A673 (cell line): ENCODE results near the gene ETV3L. TPM values are rescaled to one million over a fixed set of nuclear protein-coding genes. Genes with fewer than 3 reads are reported as not detected.
"Not testable (repeated sequence)": the region's sequence is repeated elsewhere in the genome, so short reads cannot be mapped to it uniquely, and the experiment has no call there.

ENCODE experiments used
- BruUV-seq: library from RNA; stranded (reverse); fragments of 400-500 nt; replicated peaks from 2 replicates; lab custom pipeline; 2021; lab: Mats Ljungman, UMichigan
- CTCF ChIA-PET: fragments of 300-600 bp; sonication (Branson Sonifier 250); formaldehyde crosslinking; loops from one replicate; lab custom pipeline; 2022; ENCODE audit warnings: antibody characterized with exemption; lab: Charles Lee
- POLR2A ChIA-PET: fragments of 300-600 bp; sonication (Branson Sonifier 250); formaldehyde crosslinking; loops from one replicate; lab custom pipeline; 2022; ENCODE audit warnings: antibody characterized with exemption; ENCODE audit not compliant: low non-redundant PET; lab: Charles Lee
- DNase-seq: peaks from one replicate; pipeline ENCODE4 v3.0.0-alpha.2; 2015; ENCODE audit warnings: low spot score
- H3K27ac ChIP-seq: fragments of 200-600 bp; sonication (generic); 2 replicates; pipeline ENCODE4 v1.5.1; 2016; ENCODE audit warnings: mixed run types, low read depth, mild to moderate bottlenecking, mixed read lengths, antibody characterized with exemption, low read length; ENCODE audit not compliant: poor library complexity, severe bottlenecking
- H3K27me3 ChIP-seq: fragments of 200-600 bp; sonication (generic); replicated peaks from 2 replicates; pipeline ENCODE4 v1.6.1; 2017; ENCODE audit warnings: mixed run types, low read depth, mild to moderate bottlenecking, mixed read lengths, antibody characterized with exemption, low read length; ENCODE audit not compliant: insufficient read depth, poor library complexity
- H3K36me3 ChIP-seq: fragments of 200-600 bp; sonication (generic); 2 replicates; pipeline ENCODE4 v1.6.1; 2016; ENCODE audit warnings: mixed run types, mild to moderate bottlenecking, mixed read lengths, antibody characterized with exemption, low read length; ENCODE audit not compliant: insufficient read depth, poor library complexity, severe bottlenecking
- H3K4me1 ChIP-seq: fragments of 200-600 bp; sonication (generic); 2 replicates; pipeline ENCODE4 v1.6.1; 2017; ENCODE audit warnings: mixed run types, mild to moderate bottlenecking, mixed read lengths, antibody characterized with exemption, low read length; ENCODE audit not compliant: insufficient read depth, poor library complexity, severe bottlenecking
- H3K4me3 ChIP-seq: fragments of 200-600 bp; sonication (generic); 2 replicates; pipeline ENCODE4 v1.5.1; 2016; ENCODE audit warnings: low read depth, mixed run types, mild to moderate bottlenecking, mixed read lengths, low read length; ENCODE audit not compliant: poor library complexity, severe bottlenecking
- H3K9me3 ChIP-seq: fragments of 200-600 bp; sonication (generic); 2 replicates; pipeline ENCODE4 v1.6.1; 2016; ENCODE audit warnings: mixed run types, low read depth, mild to moderate bottlenecking, mixed read lengths, antibody characterized with exemption, low read length; ENCODE audit not compliant: poor library complexity, severe bottlenecking
- EZH2 ChIP-seq: fragments of 200-600 bp; sonication (generic); IDR thresholded peaks from 2 replicates; pipeline ENCODE4 v1.6.1; 2017; ENCODE audit warnings: borderline replicate concordance, low read depth, mild to moderate bottlenecking, mixed read lengths, antibody characterized with exemption, low read length; ENCODE audit not compliant: poor library complexity, severe bottlenecking
- intact Hi-C: fragments of 100-400 bp; cut with micrococcal nuclease; formaldehyde crosslinking; loops from one replicate; pipeline ENCODE4 v1.10.0; 2022; ENCODE audit not compliant: unreplicated experiment
- total RNA-seq: library from RNA; stranded (reverse); gene quantifications from 2 replicates; pipeline ENCODE4 v1.2.3, GENCODE V29; 2021
- TF ChIP-seq, protein P1 (sequence below): fragments of 300-800, 200-600 bp; sonication (generic); conservative IDR thresholded peaks from 2 replicates; pipeline ENCODE4 v1.5.1; 2017; ENCODE audit warnings: low read depth, mild to moderate bottlenecking, antibody characterized with exemption, low read length, moderate library complexity, mixed read lengths

ETV3L gene
- total RNA-seq, 1 experiment from 2014 or later: not detected

DNA sequence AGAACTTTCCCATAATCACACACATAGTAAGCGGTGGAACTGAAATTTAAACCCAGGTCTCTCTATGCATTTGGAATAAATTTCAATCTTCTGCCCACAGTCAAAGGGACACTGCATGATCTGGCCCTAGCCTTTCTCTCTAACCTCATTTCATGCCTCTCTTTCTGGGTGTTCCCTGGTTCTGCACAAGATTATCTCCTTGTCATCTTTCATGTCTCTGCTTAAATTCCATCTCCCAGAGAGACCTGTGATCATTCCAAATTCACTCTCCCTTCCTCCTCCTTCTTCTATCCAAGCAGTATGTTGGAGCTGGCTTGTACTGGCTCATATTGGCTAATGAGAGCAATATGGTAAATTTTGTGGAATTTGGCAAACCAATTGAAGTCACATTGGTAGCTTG, 22.2 kb downstream of the ETV3L start:
- H3K36me3 ChIP-seq: no peaks in the 10 kb centered on the region
- TF ChIP-seq EZH2: no peak
- TF ChIP-seq, protein P1, sequence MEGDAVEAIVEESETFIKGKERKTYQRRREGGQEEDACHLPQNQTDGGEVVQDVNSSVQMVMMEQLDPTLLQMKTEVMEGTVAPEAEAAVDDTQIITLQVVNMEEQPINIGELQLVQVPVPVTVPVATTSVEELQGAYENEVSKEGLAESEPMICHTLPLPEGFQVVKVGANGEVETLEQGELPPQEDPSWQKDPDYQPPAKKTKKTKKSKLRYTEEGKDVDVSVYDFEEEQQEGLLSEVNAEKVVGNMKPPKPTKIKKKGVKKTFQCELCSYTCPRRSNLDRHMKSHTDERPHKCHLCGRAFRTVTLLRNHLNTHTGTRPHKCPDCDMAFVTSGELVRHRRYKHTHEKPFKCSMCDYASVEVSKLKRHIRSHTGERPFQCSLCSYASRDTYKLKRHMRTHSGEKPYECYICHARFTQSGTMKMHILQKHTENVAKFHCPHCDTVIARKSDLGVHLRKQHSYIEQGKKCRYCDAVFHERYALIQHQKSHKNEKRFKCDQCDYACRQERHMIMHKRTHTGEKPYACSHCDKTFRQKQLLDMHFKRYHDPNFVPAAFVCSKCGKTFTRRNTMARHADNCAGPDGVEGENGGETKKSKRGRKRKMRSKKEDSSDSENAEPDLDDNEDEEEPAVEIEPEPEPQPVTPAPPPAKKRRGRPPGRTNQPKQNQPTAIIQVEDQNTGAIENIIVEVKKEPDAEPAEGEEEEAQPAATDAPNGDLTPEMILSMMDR: no peak
- no peak for DNase-seq
- H3K9me3 ChIP-seq: no peaks in the 10 kb centered on the region
- CTCF ChIA-PET: interaction anchor here (0.5 kb wide), 1 partner anchor 1987 kb away, joined by 3 read pairs; no protein-coding TSS in a partner anchor
- no peak overlapping the region for H3K4me3 ChIP-seq
- BruUV-seq: no TSS peak
- POLR2A ChIA-PET: no interaction called here
- intact Hi-C loops: no loop called here
- H3K27ac ChIP-seq: no peak overlapping the region
- H3K27me3 ChIP-seq: no peaks in the 10 kb centered on the region
- no peaks in the 10 kb centered on the region for H3K4me1 ChIP-seq

DNA sequence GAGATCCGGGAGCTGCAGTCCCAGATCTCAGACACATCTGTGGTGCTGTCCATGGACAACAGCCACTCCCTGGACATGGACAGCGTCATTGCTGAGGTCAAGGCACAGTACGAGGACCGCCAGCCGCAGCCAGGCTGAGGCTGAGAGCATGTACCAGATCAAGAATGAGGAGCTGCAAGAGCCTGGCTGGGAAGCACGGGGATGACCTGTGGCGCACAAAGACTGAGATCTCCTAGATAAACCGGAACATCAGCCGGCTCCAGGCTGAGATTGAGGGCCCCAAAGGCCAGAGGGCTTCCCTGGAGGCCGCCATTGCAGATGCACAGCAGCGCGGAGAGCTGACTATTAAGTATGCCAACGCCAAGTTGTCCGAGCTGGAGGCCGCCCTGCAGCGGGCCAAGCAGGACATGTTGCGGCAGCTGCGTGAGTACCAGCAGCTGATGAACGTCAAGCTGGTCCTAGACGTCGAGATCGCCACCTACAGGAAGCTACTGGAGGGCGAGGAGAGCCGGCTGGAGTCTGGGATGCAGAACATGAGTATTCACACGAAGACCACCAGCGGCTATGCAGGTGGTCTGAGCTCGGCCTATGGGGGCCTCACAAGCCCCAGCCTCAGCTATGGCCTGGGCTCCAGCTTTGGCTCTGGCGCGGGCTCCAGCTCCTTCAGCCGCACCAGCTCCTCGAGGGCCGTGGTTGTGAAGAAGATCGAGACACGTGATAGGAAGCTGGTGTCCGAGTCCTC, 25.5 kb downstream of the ETV3L start:
- intact Hi-C loops: loop anchor here (5.0 kb wide), 1 partner anchor 162 kb away; no protein-coding TSS in a partner anchor
- Histone ChIP-seq H3K36me3 (no peaks in the 10 kb centered on the region), H3K4me1 (peaks cover 10% of the 10 kb centered on the region), H3K27ac (no peak overlapping the region), H3K9me3 (no peaks in the 10 kb centered on the region), H3K27me3 (no peaks in the 10 kb centered on the region), H3K4me3 (no peak overlapping the region)
- BruUV-seq: no TSS peak
- TF ChIP-seq, protein P1: peak; percentile 80
- no peak for TF ChIP-seq EZH2
- peak; percentile 76 for DNase-seq
- CTCF ChIA-PET: interaction anchor here (0.5 to 1.1 kb wide), 4 partner anchors 16 to 388 kb away, joined by 3 to 5 read pairs (median 3); no protein-coding TSS in a partner anchor
- POLR2A ChIA-PET: no interaction called here

DNA sequence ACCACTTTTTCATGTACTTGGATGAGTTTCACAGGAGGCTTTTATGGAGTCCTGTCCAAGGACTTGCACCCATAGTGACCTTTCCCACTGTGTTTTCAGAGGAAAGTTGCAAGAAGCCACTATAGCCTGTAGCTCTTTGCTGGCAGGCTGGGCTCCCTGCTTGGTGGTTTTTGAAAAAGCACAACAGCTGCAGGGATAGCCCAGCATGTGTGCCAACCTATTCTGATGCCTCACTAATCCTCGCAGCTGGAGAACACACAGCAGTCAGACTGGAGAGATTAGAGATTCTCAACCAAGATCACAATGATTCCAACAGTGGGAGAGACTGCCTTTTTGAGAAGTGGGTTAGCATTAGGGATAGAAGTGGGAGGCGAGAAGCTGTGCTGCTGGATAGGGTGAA, 30.0 kb downstream of the ETV3L start:
- no peaks in the 10 kb centered on the region for H3K27me3 ChIP-seq
- ChIA-PET CTCF (interaction anchor here (1.5 kb wide), 1 partner anchor 21 kb away, joined by 8 read pairs; no protein-coding TSS in a partner anchor), POLR2A (no interaction called here)
- intact Hi-C loops: no loop called here
- no peaks in the 10 kb centered on the region for H3K36me3 ChIP-seq
- TF ChIP-seq EZH2: no peak
- TF ChIP-seq, protein P1: no peak
- BruUV-seq: no TSS peak
- peak; percentile 93 for DNase-seq
- H3K27ac ChIP-seq: no peak overlapping the region
- H3K4me3 ChIP-seq: no peak overlapping the region
- no peaks in the 10 kb centered on the region for H3K9me3 ChIP-seq
- H3K4me1 ChIP-seq: peaks cover 10% of the 10 kb centered on the region

DNA sequence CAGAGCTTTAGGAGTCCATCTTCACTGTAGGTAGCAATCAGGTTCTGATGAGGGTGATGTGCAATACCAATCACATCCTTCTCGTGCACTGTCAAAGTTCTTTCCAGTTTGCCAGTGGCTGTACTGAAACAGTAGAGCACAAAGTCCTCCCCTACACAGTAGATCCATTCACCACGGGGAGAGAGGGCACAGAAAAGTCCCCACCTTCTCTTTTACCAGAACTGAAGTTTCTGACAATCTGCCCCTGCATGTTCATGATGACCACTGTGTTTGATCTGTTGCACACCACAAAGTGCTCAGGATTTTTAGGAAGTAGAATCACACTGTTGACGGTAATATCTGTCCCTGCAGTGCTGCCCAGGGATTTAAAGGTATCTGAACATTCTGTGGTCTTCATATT, 40.4 kb downstream of the ETV3L start:
- BruUV-seq, intact Hi-C loops, POLR2A ChIA-PET, H3K27me3 ChIP-seq, H3K27ac ChIP-seq, H3K9me3 ChIP-seq, DNase-seq, H3K4me3 ChIP-seq, CTCF ChIA-PET, H3K36me3 ChIP-seq, H3K4me1 ChIP-seq: not testable (repeated sequence)
